Measurements from ENCODE around the gene BST2. TPM values are rescaled to one million over a fixed set of nuclear protein-coding genes. Genes with fewer than 3 reads are reported as not detected.

The BST2 gene
- total RNA-seq, 2 donors from 2014 or later, result 34.3 to 43.6 TPM

DNA sequence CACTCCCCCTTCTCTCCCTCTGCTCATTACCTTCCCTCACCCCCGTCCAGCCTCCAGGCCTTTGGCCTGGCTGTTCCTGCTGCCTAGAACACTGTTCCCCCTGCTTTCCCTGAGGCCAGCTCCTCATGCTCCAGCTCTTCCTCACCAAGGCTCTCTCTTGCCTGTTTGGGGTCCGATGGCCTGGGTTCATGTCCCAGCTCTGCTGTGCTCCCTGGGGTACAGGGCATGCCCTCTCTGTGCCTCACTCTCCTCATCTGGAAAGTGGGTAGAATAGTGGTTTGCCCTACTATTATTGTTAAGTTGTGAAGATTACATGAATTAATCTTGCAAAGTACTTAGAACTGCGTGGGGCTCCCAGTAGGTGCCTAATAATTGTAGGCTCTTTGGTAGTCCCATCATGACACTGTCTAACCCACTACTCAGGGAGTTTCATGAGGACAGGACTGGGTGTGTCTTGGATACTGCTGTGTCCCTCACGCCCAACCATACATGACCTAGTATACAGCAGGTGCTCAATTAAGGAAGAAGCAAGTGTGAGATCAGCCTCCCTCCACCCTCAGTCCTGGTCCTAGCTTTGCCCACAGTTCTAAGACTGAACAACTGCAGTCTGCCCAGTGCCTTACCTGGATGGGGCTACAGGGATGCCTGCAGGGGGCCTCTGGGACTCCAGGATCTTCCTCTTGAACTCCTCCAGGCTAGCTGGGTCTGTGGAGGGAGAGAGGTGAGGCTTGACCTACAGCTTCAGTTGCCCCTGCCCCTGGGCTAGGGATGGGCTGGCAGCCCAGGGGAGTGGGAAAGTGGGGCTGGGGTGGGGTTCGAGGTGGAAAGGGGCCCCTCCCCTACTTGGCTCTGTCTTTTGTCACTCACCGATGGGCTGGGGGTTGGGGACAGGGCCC, 45.3 kb downstream of the BST2 start:
- H3K4me1 ChIP-seq, result no peaks in the 10 kb centered on the region
- H3K27ac ChIP-seq, result no peak overlapping the region
- TF ChIP-seq, protein P1, sequence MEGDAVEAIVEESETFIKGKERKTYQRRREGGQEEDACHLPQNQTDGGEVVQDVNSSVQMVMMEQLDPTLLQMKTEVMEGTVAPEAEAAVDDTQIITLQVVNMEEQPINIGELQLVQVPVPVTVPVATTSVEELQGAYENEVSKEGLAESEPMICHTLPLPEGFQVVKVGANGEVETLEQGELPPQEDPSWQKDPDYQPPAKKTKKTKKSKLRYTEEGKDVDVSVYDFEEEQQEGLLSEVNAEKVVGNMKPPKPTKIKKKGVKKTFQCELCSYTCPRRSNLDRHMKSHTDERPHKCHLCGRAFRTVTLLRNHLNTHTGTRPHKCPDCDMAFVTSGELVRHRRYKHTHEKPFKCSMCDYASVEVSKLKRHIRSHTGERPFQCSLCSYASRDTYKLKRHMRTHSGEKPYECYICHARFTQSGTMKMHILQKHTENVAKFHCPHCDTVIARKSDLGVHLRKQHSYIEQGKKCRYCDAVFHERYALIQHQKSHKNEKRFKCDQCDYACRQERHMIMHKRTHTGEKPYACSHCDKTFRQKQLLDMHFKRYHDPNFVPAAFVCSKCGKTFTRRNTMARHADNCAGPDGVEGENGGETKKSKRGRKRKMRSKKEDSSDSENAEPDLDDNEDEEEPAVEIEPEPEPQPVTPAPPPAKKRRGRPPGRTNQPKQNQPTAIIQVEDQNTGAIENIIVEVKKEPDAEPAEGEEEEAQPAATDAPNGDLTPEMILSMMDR (IDR thresholded peaks at IDR 0.05), result no peak
- TF ChIP-seq POLR2A (IDR thresholded peaks at IDR 0.05), result no peak
- H3K36me3 ChIP-seq (replicated peaks in 1 of 2; ENCODE audit: insufficient read depth in 1 of 2, low read depth in 2 of 2), result no peaks in the 10 kb centered on the region
- DNase-seq, result no peak
- H3K27me3 ChIP-seq, result no peaks in the 10 kb centered on the region
- intact Hi-C loops (cut with DNase I), result no loop called here
- no peak overlapping the region for H3K4me3 ChIP-seq
- no peak for ATAC-seq
- H3K9me3 ChIP-seq, result no peaks in the 10 kb centered on the region
- WGBS, 2 donors, result 53 to 73% methylated on average over 3 to 6 of the region's 6 CpGs

DNA sequence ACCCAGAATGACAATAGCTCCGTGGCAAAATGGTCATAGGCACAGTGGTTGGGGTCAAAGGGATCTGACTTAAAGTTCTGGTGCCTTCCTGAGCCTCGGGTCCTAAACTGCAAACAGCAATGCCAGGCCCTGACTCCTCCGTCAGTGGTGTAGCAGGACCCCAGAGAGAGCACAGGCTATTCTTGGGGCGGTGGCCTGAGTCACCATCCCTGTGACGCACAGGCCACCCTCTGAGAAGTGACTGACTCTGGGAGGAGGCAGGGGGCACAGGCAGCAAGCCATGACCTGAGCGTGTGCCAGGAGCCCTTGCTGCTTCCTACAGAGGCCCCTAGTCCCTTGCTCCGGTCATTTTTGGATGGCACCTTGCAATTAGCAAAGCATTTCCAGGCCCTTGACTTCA, 47.0 kb downstream of the BST2 start:
- ATAC-seq, result peak; percentile 53
- intact Hi-C loops (cut with DNase I), result no loop called here
- WGBS, 2 donors, result 62 to 80% methylated on average over 4 to 7 of the region's 7 CpGs
- TF ChIP-seq POLR2A (IDR thresholded peaks at IDR 0.05), result no peak
- TF ChIP-seq, protein P1 (IDR thresholded peaks at IDR 0.05), result no peak
- no peak overlapping the region for H3K27ac ChIP-seq
- H3K9me3 ChIP-seq, result no peaks in the 10 kb centered on the region
- H3K36me3 ChIP-seq (replicated peaks in 1 of 2; ENCODE audit: insufficient read depth in 1 of 2, low read depth in 2 of 2), result no peaks in the 10 kb centered on the region
- H3K4me3 ChIP-seq, result no peak overlapping the region
- no peaks in the 10 kb centered on the region for H3K4me1 ChIP-seq
- no peaks in the 10 kb centered on the region for H3K27me3 ChIP-seq
- DNase-seq, result no peak

DNA sequence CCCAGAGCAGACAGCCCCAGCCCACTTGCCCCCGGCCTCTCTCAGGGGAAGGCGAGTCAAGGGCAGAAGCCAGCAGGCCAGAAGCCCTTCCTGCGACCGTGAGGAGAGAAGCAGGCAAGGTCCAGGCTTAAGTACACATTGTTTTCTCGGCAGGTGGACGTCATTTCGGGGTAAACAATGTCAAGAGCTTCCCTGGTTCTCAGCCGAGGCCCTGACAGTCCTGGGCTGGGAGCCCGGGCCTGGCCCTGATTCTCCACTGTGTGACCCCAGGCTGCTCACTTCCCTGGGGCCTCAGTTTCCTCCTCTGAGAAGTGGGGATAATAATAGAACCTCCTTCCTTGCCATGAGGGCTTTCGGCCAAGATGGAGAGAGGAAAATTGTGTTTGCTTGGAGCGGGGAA, 47.7 kb downstream of the BST2 start:
- WGBS, 2 donors, result 44 to 51% methylated on average over 11 of the region's 11 CpGs
- DNase-seq (peak in 1 of 4 donors; percentile 7), ATAC-seq (peak; percentile 43)
- intact Hi-C loops (cut with DNase I), result no loop called here
- no peaks in the 10 kb centered on the region for H3K27me3 ChIP-seq
- H3K4me3 ChIP-seq, result no peak overlapping the region
- H3K36me3 ChIP-seq (replicated peaks in 1 of 2; ENCODE audit: insufficient read depth in 1 of 2, low read depth in 2 of 2), result no peaks in the 10 kb centered on the region
- H3K9me3 ChIP-seq, result no peaks in the 10 kb centered on the region
- no peaks in the 10 kb centered on the region for H3K4me1 ChIP-seq
- TF ChIP-seq, protein P1 (IDR thresholded peaks at IDR 0.05), result no peak
- TF ChIP-seq POLR2A (IDR thresholded peaks at IDR 0.05), result no peak
- H3K27ac ChIP-seq, result no peak overlapping the region

DNA sequence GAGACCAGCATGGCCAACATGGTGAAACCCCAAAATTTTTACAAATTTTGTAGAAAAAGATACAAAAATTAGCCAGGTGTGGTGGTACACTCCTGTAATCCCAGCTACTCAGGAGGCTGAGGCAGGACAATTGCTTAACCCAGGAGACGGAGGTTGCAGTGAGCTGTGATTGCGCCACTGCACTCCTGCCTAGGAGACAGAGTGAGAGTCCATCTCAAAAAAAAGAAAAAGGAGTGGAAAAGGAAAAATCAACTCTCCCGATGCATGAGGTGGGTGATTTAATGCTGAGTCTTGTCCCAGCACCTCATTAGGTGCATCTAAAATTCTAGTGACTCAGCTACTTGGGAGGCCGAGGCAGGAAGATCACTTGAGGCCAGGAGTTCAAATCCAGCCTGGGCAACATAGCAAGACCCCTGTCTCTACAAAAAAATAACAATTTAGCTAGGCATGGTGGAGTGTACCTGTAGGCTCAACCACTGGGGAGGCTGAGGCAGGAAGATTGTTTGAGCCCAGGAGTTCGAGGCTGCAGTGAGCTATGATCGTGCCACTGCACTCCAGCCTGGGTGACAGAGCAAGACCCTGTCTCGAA, 48.3 kb downstream of the BST2 start:
- intact Hi-C loops (cut with DNase I), result no loop called here
- WGBS, 2 donors, result 74 to 79% methylated on average over 7 of the region's 7 CpGs
- no peak for DNase-seq
- Histone ChIP-seq H3K4me3 (no peak overlapping the region), H3K4me1 (no peaks in the 10 kb centered on the region), H3K27ac (peak overlapping the region in 1 of 4 donors; percentile 32), H3K9me3 (no peaks in the 10 kb centered on the region), H3K36me3 (replicated peaks in 1 of 2; ENCODE audit: insufficient read depth in 1 of 2, low read depth in 2 of 2) (no peaks in the 10 kb centered on the region), H3K27me3 (no peaks in the 10 kb centered on the region)
- ATAC-seq, result no peak
- TF ChIP-seq, protein P1 (IDR thresholded peaks at IDR 0.05), result no peak
- no peak for TF ChIP-seq POLR2A (IDR thresholded peaks at IDR 0.05)

All from body of pancreas (tissue), 4 donors.